MM.1S (cell line): ENCODE measurements around the gene CEP250.
"Not testable (repeated sequence)": the region's sequence is repeated elsewhere in the genome, so short reads cannot be mapped to it uniquely, and the experiment has no call there.

ENCODE experiments used
- DNase-seq: peaks from one replicate; pipeline ENCODE4 v3.0.0-alpha.2; 2015
- H2AFZ ChIP-seq: fragments of 300-600 bp; sonication (generic); 2 replicates; pipeline ENCODE4 v1.6.0; 2016; ENCODE audit warnings: antibody characterized with exemption, low read length
- H3F3A ChIP-seq: fragments of 300-600 bp; sonication (generic); 2 replicates; pipeline ENCODE4 v1.6.1; 2016; ENCODE audit warnings: mild to moderate bottlenecking, antibody characterized with exemption, low read length, moderate library complexity, mixed read lengths; ENCODE audit not compliant: insufficient read depth
- H3K27ac ChIP-seq: fragments of 300-600 bp; sonication (generic); 2 replicates; pipeline ENCODE4 v1.5.1; 2016; ENCODE audit warnings: mild to moderate bottlenecking, low read length
- H3K27me3 ChIP-seq: fragments of 300-600 bp; sonication (generic); replicated peaks from 2 replicates; pipeline ENCODE4 v1.6.0; 2016; ENCODE audit warnings: low read length; ENCODE audit not compliant: insufficient read depth
- H3K36me3 ChIP-seq: fragments of 300-600 bp; sonication (generic); replicated peaks from 2 replicates; pipeline ENCODE4 v1.6.1; 2016; ENCODE audit warnings: mild to moderate bottlenecking, low read length, mixed read lengths; ENCODE audit not compliant: insufficient read depth
- H3K4me1 ChIP-seq: fragments of 300-600 bp; sonication (generic); 2 replicates; pipeline ENCODE4 v1.6.1; 2016; ENCODE audit warnings: low read length, mixed read lengths
- H3K4me2 ChIP-seq: fragments of 300-600 bp; sonication (generic); 2 replicates; pipeline ENCODE4 v1.6.0; 2016; ENCODE audit warnings: low read depth, low read length
- H3K4me3 ChIP-seq: fragments of 300-600 bp; sonication (generic); 2 replicates; pipeline ENCODE4 v1.5.1; 2016; ENCODE audit warnings: low read length, mixed read lengths
- H3K79me2 ChIP-seq: fragments of 300-600 bp; sonication (generic); 2 replicates; pipeline ENCODE4 v1.6.1; 2016; ENCODE audit warnings: mixed run types, low read length, mixed read lengths
- H3K9ac ChIP-seq: fragments of 300-600 bp; sonication (generic); 2 replicates; pipeline ENCODE4 v1.6.1; 2016; ENCODE audit warnings: low read length, mixed read lengths
- H3K9me2 ChIP-seq: fragments of 300-600 bp; sonication (generic); replicated peaks from 2 replicates; pipeline ENCODE4 v1.6.1; 2016; ENCODE audit warnings: mild to moderate bottlenecking, low read length, mixed read lengths; ENCODE audit not compliant: insufficient read depth
- H3K9me3 ChIP-seq: fragments of 300-600 bp; sonication (generic); replicated peaks from 2 replicates; pipeline ENCODE4 v1.6.1; 2016; ENCODE audit warnings: mild to moderate bottlenecking, low read length, mixed read lengths; ENCODE audit not compliant: insufficient read depth
- H4K20me1 ChIP-seq: fragments of 300-600 bp; sonication (generic); 2 replicates; pipeline ENCODE4 v1.6.1; 2016; ENCODE audit warnings: mild to moderate bottlenecking, low read length, moderate library complexity, mixed read lengths; ENCODE audit not compliant: insufficient read depth
- CTCF ChIP-seq: fragments of 300-600 bp; sonication (generic); IDR thresholded peaks from 2 replicates; pipeline ENCODE4 v1.5.1; 2016; ENCODE audit warnings: antibody characterized with exemption, low read length, mixed read lengths
- EZH2 ChIP-seq: fragments of 300-600 bp; sonication (generic); optimal IDR thresholded peaks from 2 replicates; pipeline ENCODE3; 2017; ENCODE audit warnings: low read depth, mild to moderate bottlenecking, antibody characterized with exemption, low read length, mixed read lengths
- EZH2phosphoT487 ChIP-seq: fragments of 300-600 bp; sonication (generic); IDR thresholded peaks from 2 replicates; pipeline ENCODE4 v1.6.1; 2018; ENCODE audit warnings: antibody characterized with exemption, low read length

Gene CEP250

GRCh38 chr20:35515949-35516645 lies 60.7 kb downstream of the CEP250 start:
- Histone ChIP-seq H3K4me2 (no peak overlapping the region), H3K9me2 (no peaks in the 10 kb centered on the region), H3K4me1 (no peaks in the 10 kb centered on the region), H3F3A (no peaks in the 10 kb centered on the region), H3K9me3 (no peaks in the 10 kb centered on the region), H4K20me1 (no peaks in the 10 kb centered on the region), H2AFZ (no peak overlapping the region), H3K4me3 (no peak overlapping the region), H3K27me3 (no peaks in the 10 kb centered on the region), H3K36me3 (no peaks in the 10 kb centered on the region), H3K27ac (no peak overlapping the region), H3K79me2 (no peaks in the 10 kb centered on the region), H3K9ac (no peak overlapping the region)
- DNase-seq: no peak
- no peak for TF ChIP-seq EZH2phosphoT487
- no peak for TF ChIP-seq CTCF
- TF ChIP-seq EZH2: no peak

GRCh38 chr20:35517125-35517524 lies 61.7 kb downstream of the CEP250 start:
- H3K9ac ChIP-seq: no peak overlapping the region
- H3K27ac ChIP-seq: no peak overlapping the region
- H3K9me2 ChIP-seq: no peaks in the 10 kb centered on the region
- no peak overlapping the region for H3K4me3 ChIP-seq
- H2AFZ ChIP-seq: no peak overlapping the region
- no peak overlapping the region for H3K4me2 ChIP-seq
- no peaks in the 10 kb centered on the region for H4K20me1 ChIP-seq
- H3F3A ChIP-seq: no peaks in the 10 kb centered on the region
- H3K36me3 ChIP-seq: no peaks in the 10 kb centered on the region
- TF ChIP-seq EZH2: no peak
- TF ChIP-seq CTCF: no peak
- TF ChIP-seq EZH2phosphoT487: no peak
- no peak for DNase-seq
- no peaks in the 10 kb centered on the region for H3K79me2 ChIP-seq
- no peaks in the 10 kb centered on the region for H3K4me1 ChIP-seq
- H3K9me3 ChIP-seq: no peaks in the 10 kb centered on the region
- H3K27me3 ChIP-seq: no peaks in the 10 kb centered on the region

GRCh38 chr20:35517767-35518166 lies 62.4 kb downstream of the CEP250 start:
- not testable (repeated sequence) for H3K27me3 ChIP-seq, H3K9ac ChIP-seq, H3K9me3 ChIP-seq, H3K9me2 ChIP-seq, H3K4me1 ChIP-seq, H3F3A ChIP-seq, H4K20me1 ChIP-seq, H3K4me3 ChIP-seq, H3K27ac ChIP-seq, DNase-seq, H3K36me3 ChIP-seq, H3K4me2 ChIP-seq, H3K79me2 ChIP-seq, H2AFZ ChIP-seq

- Histone ChIP-seq H3K4me1 (no peaks in the 10 kb centered on the region), H3K9me2 (no peaks in the 10 kb centered on the region), H4K20me1 (no peaks in the 10 kb centered on the region), H3K9ac (no peak overlapping the region), H2AFZ (no peak overlapping the region), H3K27ac (no peak overlapping the region), H3K9me3 (no peaks in the 10 kb centered on the region), H3F3A (no peaks in the 10 kb centered on the region), H3K79me2 (no peaks in the 10 kb centered on the region), H3K27me3 (no peaks in the 10 kb centered on the region), H3K4me3 (no peak overlapping the region), H3K36me3 (no peaks in the 10 kb centered on the region), H3K4me2 (no peak overlapping the region)
- DNase-seq: no peak
- no peak for TF ChIP-seq EZH2phosphoT487
- TF ChIP-seq CTCF: no peak
- TF ChIP-seq EZH2: no peak
Observed at GRCh38 chr20:35518955-35519354, 63.6 kb downstream of the CEP250 start.
